CD4-positive, alpha-beta T cell treated with Interleukin-10 for 1 hour (primary cell): ENCODE results near the gene KIF19.
A peak's percentile ranks its signal among the peaks of the same experiment; 100 is the strongest.

Source experiments
- DNase-seq: peaks from one replicate; pipeline ENCODE4 v3.0.0-alpha.2; 2020

KIF19 gene

DNA sequence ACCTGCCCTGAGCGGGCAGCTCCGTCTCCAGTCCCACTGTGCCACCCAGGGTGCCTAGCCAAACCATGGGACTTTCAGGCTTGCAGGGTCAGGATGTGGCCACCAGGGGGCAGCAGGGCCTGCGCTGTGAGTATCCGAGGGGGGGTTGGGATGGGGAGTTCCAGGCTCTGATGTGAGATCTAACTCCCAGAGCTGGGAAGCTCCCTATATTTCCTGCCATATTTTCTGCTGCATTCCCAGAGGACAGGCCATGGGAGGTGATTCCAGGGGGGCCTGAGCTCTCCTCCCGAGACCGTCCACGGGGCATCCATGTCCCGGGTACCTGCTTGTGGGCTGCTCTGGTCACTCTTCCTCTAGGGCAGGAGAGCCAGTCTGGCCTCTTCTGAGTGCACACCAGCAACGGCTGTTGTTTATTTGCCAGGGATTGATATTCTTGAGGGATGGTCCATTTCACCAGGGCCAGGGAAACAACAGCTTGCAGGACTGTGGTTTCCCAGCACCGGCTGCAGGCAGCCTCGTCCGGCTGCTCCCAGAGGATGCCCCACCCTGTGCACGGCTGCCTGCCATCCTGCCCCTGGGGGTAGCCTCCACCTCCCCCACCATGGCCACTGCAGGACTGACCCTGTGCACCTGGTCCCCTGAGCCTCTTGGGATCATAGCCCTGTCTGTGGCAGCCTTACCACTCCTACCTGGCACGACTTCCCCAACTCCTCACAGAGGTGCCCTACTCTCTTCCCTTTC, 42.5 kb downstream of the KIF19 start:
- peak; percentile 80 for DNase-seq

GRCh38 chr17:74369221-74369620, 43.2 kb downstream of the KIF19 start:
- DNase-seq = peak; percentile 62

DNA sequence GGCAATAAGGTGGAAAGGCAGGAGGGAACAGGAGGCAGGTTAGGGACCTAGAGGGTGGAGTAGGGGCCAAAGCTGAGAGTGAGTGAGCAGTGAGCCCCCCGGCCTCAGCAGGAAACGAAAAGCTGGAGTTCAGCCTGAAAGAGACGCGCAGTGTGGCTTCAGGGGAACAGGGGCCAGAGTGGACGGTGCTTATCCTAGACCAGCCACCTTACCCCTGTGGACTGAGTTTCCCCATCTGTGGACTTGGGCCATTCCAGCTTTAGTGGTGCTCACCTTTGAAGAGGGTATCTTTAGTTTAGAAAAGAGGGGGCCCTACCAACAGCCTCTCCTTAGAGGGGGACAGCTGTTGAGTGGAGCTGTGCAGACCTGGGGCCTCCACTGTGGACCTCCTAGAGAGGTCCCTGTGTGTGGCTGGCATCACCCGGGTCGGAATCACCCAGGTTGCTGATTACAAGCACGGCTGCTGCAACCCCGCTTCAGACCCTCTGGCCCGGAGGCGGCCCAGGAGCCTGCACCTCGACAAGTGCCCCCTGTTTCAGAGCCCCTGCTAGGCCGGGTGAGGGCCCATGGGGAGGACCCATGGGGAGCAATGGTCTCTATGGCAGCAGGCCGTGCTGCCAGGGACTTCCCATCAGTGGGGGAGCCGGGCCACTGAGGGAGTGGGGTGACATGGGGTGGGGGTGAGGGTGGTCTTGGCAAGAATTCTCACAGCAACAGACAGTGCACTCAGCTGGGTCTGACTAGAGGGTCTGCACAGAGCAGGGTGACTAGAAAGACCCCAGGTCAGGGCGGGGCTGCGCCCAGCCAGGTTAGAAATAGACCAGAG, 43.9 kb downstream of the KIF19 start:
- no peak for DNase-seq

GRCh38 chr17:74371653-74372147, 45.7 kb downstream of the KIF19 start:
- DNase-seq = no peak

DNA sequence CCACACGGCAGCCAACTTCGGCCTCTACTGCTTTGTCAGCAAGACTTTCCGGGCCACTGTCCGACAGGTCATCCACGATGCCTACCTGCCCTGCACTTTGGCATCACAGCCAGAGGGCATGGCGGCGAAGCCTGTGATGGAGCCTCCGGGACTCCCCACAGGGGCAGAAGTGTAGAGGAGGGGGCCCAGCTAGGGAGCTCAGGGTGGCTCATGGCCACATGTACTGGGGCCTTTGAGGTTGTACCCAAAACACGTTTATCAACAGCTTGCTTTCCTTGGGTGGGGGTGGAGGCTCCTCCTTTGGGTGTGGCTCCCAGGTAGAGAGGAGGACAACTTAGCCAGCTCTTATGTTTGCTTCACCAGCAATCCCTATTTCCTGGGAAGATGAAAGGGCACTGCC, 46.4 kb downstream of the KIF19 start:
- DNase-seq = no peak

- no peak for DNase-seq
Measured at GRCh38 chr17:74373838-74374606, 48.0 kb downstream of the KIF19 start.

DNA sequence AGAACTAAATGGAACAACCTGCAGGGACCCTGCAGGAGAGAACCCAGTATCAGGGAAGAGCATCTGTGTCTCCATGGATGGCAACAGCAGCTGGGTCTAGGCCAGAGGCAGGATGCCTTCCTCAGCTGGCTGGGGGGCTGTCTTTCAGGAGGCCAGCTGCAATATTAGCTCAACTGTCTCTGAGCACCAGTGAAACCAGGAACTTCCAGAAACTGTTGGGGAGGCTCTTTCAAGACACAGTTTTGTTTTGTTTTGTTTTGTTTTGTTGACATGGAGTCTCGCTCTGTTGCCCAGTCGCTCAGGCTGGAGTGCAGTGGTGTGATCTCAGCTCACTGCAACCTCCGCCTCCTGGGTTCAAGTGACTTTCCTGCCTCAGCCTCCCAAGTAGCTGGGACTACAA, 48.8 kb downstream of the KIF19 start:
- no peak for DNase-seq

- peak; percentile 90 for DNase-seq
Measured at GRCh38 chr17:74379495-74380085, 53.6 kb downstream of the KIF19 start.

DNA sequence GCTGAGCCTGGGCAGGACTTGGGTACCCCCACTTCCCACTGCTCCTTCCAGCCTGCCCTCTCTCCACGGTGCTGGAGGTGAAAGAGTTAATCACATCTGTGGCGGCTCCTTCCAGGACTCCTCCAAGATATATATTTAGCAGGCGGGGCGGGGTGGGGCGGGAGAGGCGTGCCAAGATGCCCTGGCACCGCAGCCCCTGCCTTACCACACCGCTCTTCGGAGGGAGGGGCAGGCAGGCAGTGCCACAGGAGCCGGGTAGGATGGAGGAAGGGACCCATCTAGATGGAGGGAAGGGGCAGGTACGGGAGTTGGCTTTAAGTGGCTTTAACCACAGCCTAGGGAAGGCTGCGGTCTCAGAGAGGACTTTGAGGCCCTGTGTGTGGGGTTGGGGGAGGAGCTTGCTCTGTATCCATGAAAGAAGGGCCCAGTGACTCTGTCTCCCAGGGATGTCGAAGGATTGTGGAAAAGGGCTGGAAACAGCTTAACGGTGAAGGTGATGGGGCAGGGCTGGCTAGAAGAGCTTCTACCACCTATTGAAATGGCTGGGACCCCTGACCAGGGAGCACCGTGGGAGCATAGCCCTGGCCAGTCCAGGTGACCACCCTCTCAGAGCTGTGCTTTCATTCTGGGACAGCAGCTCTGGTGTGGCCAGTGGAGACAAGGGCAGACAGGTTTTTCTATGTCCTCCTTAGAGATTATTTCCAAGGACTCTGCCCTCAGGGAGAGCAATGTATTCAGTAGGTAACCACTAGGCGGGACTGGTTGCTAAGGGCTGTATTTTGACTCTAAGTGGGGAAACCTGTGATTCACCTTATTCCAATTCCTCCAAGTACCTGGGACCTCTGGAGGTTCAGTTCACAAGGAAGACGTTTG, 54.3 kb downstream of the KIF19 start:
- no peak for DNase-seq

DNA sequence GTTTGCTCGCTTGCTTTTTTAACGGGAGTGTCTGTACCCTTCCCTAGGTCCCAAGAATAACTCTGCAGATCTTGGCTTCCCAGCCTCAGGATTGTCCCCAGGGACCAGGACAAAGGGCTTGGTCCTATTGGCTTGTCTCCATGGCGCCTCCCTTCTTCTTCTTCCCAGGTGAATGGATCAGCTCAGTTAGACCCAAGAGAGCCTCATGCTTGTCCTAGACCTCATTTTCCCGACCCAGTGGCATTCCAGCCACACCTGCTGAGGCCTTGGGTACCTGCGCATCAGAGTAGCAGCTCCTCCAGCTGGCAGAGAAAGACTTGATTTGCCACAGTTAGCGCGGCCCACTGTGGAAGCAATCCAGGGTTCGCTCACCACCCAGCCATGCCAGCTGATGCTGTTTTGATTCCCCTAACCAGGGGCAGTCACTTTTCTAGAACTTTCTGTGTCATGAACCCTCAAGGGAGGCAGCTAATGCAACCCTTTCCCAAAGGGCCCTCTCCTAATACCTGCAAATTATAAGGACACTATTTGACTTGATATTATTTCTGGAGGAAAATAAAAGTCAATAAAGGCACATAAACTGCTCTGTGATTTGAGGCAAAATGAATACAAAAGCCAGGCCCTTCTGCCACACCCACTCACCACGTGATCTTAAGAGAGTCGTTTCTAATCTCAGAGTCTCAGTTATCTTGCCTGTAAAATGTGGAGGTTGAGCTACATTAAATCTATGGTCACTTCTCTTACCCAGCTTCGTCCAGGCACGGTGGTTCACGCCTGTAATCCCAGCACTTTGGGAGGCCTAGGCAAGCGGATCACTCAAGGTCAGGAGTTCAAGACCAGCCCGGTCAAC, 55.2 kb downstream of the KIF19 start:
- no peak for DNase-seq

- DNase-seq = no peak
Measured at GRCh38 chr17:74383141-74383540, 57.1 kb downstream of the KIF19 start.

- no peak for DNase-seq
Measured at GRCh38 chr17:74385201-74385600, 59.2 kb downstream of the KIF19 start.

- no peak for DNase-seq
Measured at GRCh38 chr17:74386386-74386785, 60.4 kb downstream of the KIF19 start.

DNA sequence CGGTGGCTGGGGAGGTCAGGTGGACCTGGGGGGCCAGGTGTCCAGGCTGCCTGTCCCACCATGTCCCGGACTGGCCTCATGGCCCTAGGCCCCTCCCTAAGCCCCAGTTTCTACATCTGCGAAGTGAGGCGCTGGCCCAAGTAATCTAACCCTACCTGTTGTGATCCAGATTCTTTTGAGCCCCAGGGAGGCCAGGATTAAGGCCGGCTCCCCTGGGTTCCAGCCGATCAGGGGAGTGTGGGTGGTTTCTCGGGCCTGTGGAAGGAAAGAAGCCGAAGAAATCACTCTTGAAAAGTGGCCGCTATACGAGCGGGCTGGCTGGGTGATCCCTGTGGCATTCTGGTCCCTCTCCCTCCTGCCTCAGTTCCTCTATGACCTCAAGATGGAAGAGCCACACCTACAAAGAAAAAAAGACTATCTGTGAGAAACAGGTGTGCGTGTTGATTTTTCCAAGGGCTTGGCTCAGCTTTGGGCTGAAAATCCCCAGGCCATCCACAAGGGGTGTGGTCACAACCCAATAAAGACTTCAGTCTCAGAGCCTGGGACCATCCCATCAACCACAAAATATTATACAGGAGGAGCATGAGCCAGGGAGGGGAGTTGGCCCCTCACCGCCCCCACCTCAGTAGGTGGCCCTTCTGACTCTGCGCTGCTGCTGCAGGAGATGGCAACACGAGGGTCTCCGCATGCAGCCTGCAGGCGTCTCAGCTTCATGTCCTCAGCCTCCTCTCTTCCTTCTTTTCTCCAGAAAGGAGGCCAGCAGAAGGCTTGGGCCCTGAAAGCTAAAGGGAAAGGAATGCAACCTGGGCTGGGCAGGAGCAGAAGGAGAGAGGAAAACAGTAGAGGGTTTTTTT, 61.6 kb downstream of the KIF19 start:
- no peak for DNase-seq

DNA sequence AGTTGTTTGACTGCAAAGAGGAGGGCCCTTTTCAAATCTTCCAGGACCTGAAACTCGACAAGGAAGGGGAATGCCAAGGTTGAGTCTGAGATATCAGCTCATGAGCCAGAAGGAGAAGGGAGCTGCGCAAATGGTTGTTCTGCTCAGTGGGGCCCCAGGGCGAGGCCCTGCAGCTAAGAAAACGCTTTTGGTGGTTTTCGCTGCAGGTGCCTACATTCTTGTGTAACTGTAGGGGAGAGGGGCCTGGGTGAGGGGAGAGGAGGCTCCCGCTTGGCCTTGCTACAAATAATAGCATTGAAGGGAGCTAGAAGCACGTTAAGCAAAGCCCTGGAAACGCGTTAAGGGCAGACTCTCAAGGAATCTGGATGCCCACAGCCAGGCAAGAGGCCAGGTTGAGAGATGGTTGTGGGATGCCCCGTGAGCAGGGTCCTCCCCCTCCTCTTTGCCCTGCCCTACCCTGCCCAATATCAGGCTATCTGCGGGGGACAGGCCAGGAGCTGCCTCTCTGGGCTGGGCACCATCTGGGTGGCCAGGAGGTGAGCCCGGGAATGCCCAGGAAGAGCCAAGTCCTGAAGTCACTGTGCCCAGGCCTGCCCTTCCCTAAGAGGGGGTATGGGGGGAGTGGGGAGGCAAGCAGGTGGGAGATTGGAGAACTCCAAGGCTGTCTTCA, 63.2 kb downstream of the KIF19 start:
- no peak for DNase-seq

DNA sequence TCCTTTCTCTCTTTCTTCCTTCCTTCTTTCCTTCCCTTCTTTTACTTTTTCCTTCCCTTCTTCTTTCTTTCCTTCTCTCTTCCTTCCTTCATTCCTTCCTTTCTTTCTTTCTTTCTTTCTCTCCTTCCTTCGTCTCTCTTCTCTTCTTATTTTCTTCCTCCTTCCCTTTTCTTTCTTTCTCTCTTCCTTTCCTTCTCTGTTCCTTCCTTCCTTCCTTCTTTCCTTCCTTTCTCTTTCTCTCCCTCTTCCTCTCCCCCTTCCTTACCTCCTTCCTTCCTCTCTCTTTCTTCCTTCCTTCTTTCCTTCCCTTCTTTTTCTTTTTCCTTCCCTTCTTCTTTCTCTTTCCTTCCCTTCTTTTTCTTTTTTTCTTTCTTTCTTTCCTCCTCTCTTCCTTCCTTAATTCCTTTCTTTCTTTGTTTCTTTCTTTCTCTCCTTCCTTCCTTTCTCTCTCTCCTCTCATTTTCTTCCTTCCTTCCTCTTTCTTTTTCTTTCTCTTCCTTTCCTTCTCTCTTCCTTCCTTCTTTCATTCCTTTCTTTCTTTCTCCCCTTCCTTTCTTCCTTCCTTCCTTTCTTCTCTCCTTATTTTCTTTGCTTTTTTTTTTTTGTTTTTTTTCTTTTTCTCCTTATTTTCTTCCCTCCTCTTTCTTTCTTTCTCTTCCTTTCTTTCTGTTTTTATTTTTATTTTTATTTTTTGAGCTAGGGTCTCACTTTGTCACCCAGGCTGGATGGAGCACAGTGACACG, 64.1 kb downstream of the KIF19 start:
- no peak for DNase-seq

GRCh38 chr17:74390680-74391653, 64.9 kb downstream of the KIF19 start:
- DNase-seq = no peak
